Stimulated activated CD8-positive, alpha-beta memory T cell treated with anti-CD3 and anti-CD28 coated beads, Interleukin-7, amount 100 ng/mL, for 1 hour (primary cell): ENCODE measurements around the gene MTOR.

Experiments
- DNase-seq, 2 donors: peaks; one replicate each; pipeline ENCODE4 v3.0.0-alpha.2; 2020; ENCODE audit warnings: low read depth in 2 of 2

Gene MTOR

GRCh38 chr1:11216074-11216473 lies 46.3 kb downstream of the MTOR start:
- DNase-seq: no peak

GRCh38 chr1:11215381-11216005 lies 46.9 kb downstream of the MTOR start:
- no peak for DNase-seq

GRCh38 chr1:11214698-11215380 lies 47.5 kb downstream of the MTOR start:
- DNase-seq: no peak

GRCh38 chr1:11211925-11212587 lies 50.3 kb downstream of the MTOR start:
- no peak for DNase-seq

- DNase-seq: no peak
These were observed 50.9 kb downstream of the MTOR start for GRCh38 chr1:11211461-11211860.

- no peak for DNase-seq
These were observed 54.3 kb downstream of the MTOR start for GRCh38 chr1:11207898-11208611.

- DNase-seq: no peak
These were observed 57.8 kb downstream of the MTOR start for GRCh38 chr1:11204396-11205190.

GRCh38 chr1:11198851-11199594 lies 63.3 kb downstream of the MTOR start:
- DNase-seq: no peak

GRCh38 chr1:11198257-11198656 lies 64.1 kb downstream of the MTOR start:
- DNase-seq: no peak

GRCh38 chr1:11197359-11197758 lies 65.0 kb downstream of the MTOR start:
- DNase-seq: no peak

- DNase-seq: no peak
These were observed 65.4 kb downstream of the MTOR start for GRCh38 chr1:11196945-11197344.

GRCh38 chr1:11194407-11195176 lies 67.8 kb downstream of the MTOR start:
- no peak for DNase-seq

- DNase-seq: no peak
These were observed 69.0 kb downstream of the MTOR start for GRCh38 chr1:11193376-11193775.

GRCh38 chr1:11188858-11189451 lies 73.4 kb downstream of the MTOR start, which contains the start of gene ANGPTL7:
ANGPTL7 (plus strand) TSS chr1:11189355; CDS start chr1:11189580, 225 bp downstream.
- DNase-seq: no peak

- no peak for DNase-seq
These were observed 74.0 kb downstream of the MTOR start for GRCh38 chr1:11188381-11188780.

- no peak for DNase-seq
These were observed 74.4 kb downstream of the MTOR start for GRCh38 chr1:11187931-11188330.

- DNase-seq: no peak
These were observed 74.9 kb downstream of the MTOR start for GRCh38 chr1:11187494-11187893.

- no peak for DNase-seq
These were observed 75.4 kb downstream of the MTOR start for GRCh38 chr1:11187000-11187399.

GRCh38 chr1:11184973-11185372 lies 77.4 kb downstream of the MTOR start:
- DNase-seq: no peak

GRCh38 chr1:11182884-11183283 lies 79.5 kb downstream of the MTOR start:
- no peak for DNase-seq
